NCI-H774 (cell line): Measurements from ENCODE around the gene FAM111A.
"Not testable (repeated sequence)": the region's sequence is repeated elsewhere in the genome, so short reads cannot be mapped to it uniquely, and the experiment has no call there.

Source experiments
- DNase-seq: peaks from one replicate; lab custom pipeline; 2025; lab: John Stamatoyannopoulos, UW

FAM111A gene

GRCh38 chr11:59142530-59143507 lies at the start of gene FAM111A:
Gene FAM111A, plus strand, starts transcription at chr11:59142856. Its CDS starts 6,017 bp downstream, at chr11:59148873.
- peak; percentile 88 for DNase-seq

- DNase-seq = not testable (repeated sequence)
These were observed 49.1 kb upstream of the FAM111A start for GRCh38 chr11:59093576-59093975.

GRCh38 chr11:59095225-59095624 lies 47.4 kb upstream of the FAM111A start:
- not testable (repeated sequence) for DNase-seq

- not testable (repeated sequence) for DNase-seq
These were observed 46.6 kb upstream of the FAM111A start for GRCh38 chr11:59095972-59096575.

- no peak for DNase-seq
These were observed 45.4 kb upstream of the FAM111A start for GRCh38 chr11:59097113-59097708.

GRCh38 chr11:59097938-59098337 lies 44.7 kb upstream of the FAM111A start:
- DNase-seq = not testable (repeated sequence)

- DNase-seq = no peak
These were observed 40.3 kb upstream of the FAM111A start for GRCh38 chr11:59102259-59102765.

- DNase-seq = peak; percentile 95
These were observed 36.0 kb upstream of the FAM111A start, which contains the start of gene FAM111B for GRCh38 chr11:59106363-59107336. Gene FAM111B, plus strand, starts transcription at chr11:59107237. Its CDS starts 2,389 bp downstream, at chr11:59109626.

- not testable (repeated sequence) for DNase-seq
These were observed 34.9 kb upstream of the FAM111A start for GRCh38 chr11:59107721-59108120.

- no peak for DNase-seq
These were observed 30.2 kb upstream of the FAM111A start for GRCh38 chr11:59112494-59112893.

- DNase-seq = no peak
These were observed 28.3 kb upstream of the FAM111A start for GRCh38 chr11:59114344-59114743.

- no peak for DNase-seq
These were observed 27.1 kb upstream of the FAM111A start for GRCh38 chr11:59115553-59115952.

GRCh38 chr11:59117774-59118173 lies 24.9 kb upstream of the FAM111A start:
- DNase-seq = no peak

- no peak for DNase-seq
These were observed 22.8 kb upstream of the FAM111A start for GRCh38 chr11:59119826-59120225.

- DNase-seq = no peak
These were observed 6.8 kb upstream of the FAM111A start for GRCh38 chr11:59135648-59136461.

GRCh38 chr11:59136551-59136950 lies 6.1 kb upstream of the FAM111A start:
- not testable (repeated sequence) for DNase-seq

GRCh38 chr11:59137190-59137589 lies 5.5 kb upstream of the FAM111A start:
- DNase-seq = no peak

GRCh38 chr11:59138643-59139042 lies 4.0 kb upstream of the FAM111A start:
- no peak for DNase-seq

- no peak for DNase-seq
These were observed 1.5 kb upstream of the FAM111A start for GRCh38 chr11:59141191-59141590.
